Measurements from ENCODE around the gene CNKSR3.
"Not testable (repeated sequence)": the region's sequence is repeated elsewhere in the genome, so short reads cannot be mapped to it uniquely, and the experiment has no call there.

Gene CNKSR3

GRCh38 chr6:154526996-154527395 is 16.5 kb upstream of the CNKSR3 start:
- no peak for DNase-seq

DNA sequence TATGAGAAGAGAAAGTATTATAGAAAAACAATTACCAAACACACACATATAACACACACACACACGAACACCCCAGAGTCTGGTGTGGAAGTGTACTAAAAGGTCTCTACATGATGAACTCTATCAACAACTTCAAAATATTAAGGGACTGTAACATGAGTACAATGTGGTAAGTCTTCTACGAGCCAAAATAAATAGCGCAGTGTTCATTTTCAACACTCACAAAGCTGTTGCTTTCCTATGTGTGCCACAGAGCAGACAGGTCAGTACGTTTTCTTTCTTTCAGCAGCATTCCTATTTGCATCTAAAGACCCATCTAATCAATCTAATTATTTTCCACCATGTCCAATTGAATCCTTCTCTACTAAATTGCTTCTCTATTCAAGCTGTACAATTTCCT is 12.1 kb upstream of the CNKSR3 start:
- DNase-seq: no peak

DNA sequence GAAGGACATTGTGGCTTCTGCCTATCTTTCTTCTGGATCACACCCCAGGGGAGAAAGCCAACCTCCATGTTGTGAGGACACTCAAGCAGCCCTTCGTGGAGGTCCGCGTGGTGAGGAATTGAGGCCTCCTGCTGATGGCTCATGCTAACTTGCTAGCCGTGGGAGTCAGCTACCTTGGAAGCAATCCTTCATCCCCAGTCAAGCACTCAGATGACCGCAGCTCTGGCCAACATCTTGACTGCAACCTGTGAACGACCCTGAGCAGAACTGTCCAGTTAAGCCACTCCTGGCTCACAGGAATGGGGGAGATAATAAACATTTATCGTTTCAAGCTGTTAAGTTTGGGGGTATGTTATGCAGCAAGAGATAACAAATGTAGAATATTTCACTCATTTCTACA is 10.9 kb upstream of the CNKSR3 start:
- no peak for DNase-seq

- no peak for DNase-seq
Measured at GRCh38 chr6:154520280-154520679, 9.8 kb upstream of the CNKSR3 start.

GRCh38 chr6:154518396-154518795 is 7.9 kb upstream of the CNKSR3 start:
- DNase-seq: no peak

DNA sequence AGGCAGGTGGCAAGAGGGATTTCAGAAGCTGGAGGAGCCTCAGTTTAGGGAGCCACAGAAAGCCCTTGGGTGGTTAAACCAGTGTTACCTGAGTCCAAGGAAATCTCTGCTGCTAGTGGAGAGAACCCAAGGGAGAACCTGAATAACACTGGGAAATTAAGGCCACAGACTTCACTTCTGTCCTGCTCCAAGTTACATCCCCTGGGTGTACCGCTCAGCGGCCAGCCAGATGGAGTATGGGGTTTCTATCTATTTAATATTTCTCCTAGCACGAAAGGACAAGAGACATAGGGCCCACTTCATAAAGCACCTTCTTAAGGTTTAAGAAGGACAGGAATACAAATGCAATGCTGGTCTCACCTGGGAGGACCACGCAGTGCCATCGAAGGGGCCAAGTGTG is 5.8 kb upstream of the CNKSR3 start:
- no peak for DNase-seq

DNA sequence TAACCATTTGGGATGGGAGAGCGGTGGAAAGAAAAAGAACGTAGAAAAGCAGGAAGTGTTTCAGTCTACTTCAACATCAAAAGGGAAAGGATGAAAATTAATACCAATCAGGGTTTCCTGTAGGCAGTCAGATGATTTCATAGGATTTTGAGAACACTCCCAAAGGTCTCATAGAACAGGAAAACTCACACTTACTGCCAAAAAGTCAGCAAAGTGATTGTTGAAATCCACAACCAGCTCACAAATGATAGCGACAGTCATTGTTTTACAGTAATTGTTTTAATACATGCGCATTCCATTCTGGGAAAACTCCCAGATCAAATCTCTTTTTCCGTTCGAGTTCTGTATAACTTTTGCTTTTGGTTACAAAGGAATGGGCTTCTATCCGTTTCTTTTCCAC is 5.3 kb upstream of the CNKSR3 start:
- no peak for DNase-seq

DNA sequence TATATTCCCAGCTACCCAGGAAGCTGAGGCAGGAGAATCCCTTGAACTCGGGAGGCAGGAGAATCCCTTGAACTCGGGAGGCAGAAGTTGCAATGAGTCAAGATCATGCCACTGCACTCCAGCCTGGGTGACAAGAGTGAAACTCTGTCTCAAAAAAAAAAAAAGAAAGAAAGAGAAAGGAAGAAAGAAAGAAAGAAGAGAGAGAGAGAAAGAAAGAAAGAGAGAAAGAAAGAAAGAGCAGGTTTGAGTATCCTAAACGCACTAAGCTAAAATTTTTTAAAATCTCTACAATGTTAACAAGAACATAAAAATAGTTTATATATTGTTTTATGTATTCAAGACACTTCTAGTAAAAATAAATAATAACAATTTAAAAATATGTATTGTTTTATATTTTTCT is 4.6 kb upstream of the CNKSR3 start:
- DNase-seq: not testable (repeated sequence)

GRCh38 chr6:154514481-154514880 is 4.0 kb upstream of the CNKSR3 start:
- no peak for DNase-seq

DNA sequence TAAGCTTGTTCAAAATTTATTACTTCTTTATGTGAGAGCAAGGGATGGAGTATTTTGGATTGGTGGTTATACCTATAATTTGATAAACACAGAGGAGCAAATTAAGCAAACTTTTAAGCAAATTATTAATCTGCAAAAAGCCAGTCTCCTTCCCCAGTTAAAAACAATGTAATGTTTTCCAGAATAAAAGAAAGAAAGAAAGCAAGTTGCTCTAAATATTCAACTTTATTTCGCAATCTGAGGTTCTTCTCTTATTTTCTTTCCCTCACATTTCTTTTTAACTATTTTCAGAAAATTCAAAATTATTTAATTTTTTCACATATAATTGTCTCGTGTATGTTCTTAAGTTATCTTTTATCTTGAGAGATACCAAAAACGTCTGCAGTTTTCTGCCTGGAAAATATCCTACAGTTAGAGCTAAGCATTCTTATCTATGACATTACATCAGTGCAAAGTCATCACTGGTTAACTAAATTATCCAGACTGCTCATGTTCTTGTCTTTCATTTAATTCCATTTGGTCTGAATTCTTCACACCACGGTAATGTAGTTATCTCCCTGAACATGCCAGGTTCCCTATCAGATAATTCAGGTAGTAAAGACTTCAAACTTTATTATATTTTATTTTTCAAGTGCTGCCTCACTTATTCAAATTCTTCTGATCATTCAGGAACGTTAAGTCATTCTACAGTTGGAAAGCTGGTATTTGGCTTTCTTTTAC is 3.3 kb upstream of the CNKSR3 start:
- no peak for DNase-seq

DNA sequence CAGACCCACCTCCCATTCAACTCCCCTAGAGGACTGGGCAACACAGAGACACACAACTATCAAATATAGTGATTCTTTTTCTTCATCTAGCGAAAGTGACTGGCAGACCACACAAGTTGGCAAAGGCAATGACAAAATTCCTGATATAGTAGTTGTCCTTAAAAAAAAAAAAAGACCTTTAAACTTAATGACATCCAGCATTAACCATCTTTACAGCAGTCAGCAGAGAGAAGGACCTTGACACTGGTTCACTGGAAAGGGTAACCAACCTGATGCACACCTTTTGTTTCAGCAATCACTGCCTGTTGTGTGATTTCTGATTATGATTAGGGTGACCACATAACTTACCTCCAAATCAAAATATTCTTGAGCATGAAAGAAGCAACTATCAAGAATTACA is 1.7 kb upstream of the CNKSR3 start:
- DNase-seq: no peak

DNA sequence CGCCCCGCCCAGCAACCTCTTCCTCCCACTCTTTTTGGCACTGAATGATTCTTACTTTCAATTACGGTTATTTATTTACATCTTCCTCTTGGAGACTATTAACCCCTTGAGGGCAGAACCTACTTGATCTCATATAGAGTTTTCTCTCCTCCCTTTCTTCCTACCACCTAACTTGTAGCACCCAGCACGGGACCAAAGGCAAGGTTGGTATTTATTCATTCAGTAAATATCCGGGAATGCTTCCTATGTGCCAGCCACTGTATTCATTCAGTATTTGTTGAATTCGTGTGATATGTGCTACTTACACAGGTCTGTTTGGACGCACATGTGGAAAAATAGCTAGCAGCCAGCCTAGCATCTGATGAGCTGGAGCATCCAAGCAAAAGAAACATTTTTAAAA is 1.3 kb upstream of the CNKSR3 start:
- DNase-seq: no peak

- no peak for DNase-seq
Measured at GRCh38 chr6:154509421-154510143, 903 bp downstream of the CNKSR3 start.

GRCh38 chr6:154508573-154509375 is 1.7 kb downstream of the CNKSR3 start:
- no peak for DNase-seq

DNA sequence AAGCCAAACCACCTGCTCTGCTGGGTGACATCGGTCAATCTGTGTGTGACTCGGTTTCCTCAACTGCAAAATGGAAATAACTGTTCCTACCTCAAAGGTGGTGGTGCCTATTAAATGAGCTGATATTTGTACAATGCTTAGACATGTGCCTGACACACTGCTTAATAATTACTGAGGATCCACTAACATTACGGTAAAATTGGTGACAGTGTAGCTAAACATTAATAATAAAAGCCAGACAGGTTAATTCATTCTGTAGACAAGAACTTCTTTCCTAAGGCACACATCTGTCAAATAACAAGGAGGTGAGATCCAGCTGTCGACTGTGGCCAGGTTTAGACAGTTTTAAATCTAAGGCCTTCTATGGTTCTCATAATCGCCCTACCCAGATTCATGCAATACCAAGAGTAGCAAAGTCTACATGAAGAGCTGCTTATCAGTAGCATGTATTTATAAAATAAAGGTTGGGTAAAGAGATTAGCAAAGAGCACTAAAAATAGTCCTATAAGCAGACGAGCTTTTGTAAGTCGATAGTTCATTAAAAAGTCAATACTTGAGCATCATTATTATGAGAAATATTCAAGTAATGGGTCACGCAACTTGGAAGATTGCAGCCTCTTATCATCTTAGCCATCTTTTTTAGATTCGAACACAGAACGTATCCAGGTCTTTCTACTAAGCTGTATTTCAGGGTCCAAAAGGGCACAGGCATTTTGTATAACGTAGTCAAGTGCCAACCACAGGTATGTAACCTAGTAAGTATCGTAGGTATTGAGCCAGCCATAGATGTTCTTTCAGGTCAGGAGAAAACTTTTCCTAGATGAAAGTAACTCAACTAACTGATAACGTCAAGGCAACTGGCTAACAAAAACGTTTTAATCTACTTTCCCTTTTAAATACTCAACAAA is 3.2 kb downstream of the CNKSR3 start:
- no peak for DNase-seq

GRCh38 chr6:154506582-154506981 is 3.9 kb downstream of the CNKSR3 start:
- DNase-seq: no peak

DNA sequence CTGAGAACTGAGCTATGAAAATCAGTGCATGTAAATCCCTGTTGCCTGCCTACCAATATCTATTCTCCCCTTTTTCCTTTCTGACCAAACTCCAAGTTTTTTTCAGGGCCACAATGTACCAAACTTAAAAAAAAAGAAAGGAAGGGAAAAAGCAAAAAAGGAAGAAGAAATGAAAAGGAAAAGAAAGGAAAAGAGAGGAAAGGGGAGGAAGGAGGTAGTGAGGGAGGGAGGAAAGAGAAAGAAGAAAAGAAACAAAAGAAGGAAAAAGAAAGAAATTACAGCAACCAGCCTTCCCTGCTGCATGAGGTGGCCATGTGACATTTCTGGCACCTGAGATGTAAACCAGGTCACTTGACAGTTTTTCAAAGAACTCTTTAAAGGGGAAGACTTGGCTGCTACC is 4.4 kb downstream of the CNKSR3 start:
- DNase-seq: no peak

DNA sequence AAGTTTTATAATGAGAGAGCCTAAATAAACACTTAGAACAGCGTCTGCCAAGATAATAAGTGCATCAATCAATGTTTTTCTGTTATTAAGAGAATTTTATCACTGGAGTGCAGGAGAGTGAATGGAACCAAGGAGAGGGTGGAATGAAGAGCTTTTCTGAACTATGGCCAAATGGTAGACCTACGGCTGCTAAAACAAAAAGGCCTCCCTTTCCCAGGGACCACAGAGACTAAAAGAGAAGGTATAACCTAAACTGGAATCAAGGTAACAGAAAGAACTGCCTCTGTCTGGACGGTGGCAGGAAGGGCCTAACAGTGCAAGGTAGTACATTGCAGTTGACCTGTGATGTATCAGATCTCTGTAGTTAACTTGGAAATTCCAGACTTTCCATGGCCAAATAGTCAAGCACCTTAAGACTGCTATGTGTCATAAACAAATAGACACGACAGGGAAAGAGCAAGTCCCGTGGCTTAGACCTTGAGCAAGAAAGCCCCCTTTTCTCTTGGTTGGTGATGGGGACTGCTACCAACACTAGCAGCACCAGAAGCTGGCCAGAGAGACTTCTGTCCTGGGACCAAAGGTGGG is 5.5 kb downstream of the CNKSR3 start:
- DNase-seq: no peak

GRCh38 chr6:154504102-154504501 is 6.4 kb downstream of the CNKSR3 start:
- no peak for DNase-seq

- DNase-seq: no peak
Measured at GRCh38 chr6:154503658-154504057, 6.8 kb downstream of the CNKSR3 start.

GRCh38 chr6:154502553-154502952 is 7.9 kb downstream of the CNKSR3 start:
- no peak for DNase-seq

DNA sequence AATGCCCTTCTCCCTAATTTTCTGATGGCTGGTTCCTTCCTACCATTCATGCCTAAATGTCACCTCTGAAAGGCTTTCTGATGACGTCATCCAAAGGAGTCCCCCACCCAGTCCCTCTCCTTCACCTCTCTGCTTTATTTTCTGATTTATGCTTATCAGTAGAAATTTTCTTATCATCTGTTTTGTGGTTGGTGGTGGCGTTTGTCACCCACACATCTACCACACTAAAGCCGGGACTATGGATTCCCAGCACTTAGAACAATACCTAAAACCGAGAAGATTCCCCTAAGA is 9.0 kb downstream of the CNKSR3 start:
- DNase-seq: no peak
